SKM-1 (cell line): ENCODE results near the gene CEBPE.
"Not testable (repeated sequence)": the region's sequence is repeated elsewhere in the genome, so short reads cannot be mapped to it uniquely, and the experiment has no call there.

Source experiments
- DNase-seq: peaks from one replicate; lab custom pipeline; 2025; ENCODE audit not compliant: unreplicated experiment; lab: John Stamatoyannopoulos, UW

CEBPE gene

DNA sequence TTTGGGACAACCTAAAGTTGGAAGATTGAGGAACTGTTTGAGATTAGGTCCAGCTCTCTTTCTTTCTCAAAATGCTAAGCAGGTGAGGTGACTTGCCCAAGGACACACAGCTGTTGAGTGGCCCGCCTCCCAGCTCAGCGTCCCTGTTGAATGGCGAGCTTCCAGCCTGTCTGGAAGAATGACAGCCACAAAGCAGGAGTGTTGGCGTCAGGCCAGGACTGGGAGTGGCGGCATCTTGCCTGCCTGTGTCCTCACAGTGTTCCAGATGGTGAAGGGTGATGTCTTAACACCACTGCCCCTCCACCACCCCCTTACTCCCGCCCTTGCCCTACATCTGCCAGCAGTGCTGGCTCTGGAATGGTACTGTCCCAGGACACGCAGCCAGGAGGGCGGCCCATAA, 4.4 kb upstream of the CEBPE start:
- no peak for DNase-seq

DNA sequence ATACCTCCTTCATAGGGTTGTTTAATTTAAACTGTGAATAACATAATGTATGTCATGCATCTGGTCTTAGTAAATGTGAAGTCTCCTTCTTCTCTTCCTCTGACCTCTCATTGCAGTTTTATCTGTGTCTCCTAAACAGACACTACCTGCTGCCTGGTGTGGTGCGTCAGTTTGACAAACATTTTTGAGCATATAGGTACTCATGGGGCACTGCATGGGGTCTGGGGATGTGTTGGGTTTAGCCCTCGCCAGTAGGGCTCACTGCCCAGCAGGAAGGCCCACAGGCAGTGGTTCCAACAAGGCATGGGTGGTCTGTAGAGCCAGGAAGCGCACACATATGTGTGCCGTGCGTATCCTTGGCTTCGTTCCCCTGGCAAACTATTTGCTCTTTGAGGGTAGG, 3.0 kb upstream of the CEBPE start:
- no peak for DNase-seq

DNA sequence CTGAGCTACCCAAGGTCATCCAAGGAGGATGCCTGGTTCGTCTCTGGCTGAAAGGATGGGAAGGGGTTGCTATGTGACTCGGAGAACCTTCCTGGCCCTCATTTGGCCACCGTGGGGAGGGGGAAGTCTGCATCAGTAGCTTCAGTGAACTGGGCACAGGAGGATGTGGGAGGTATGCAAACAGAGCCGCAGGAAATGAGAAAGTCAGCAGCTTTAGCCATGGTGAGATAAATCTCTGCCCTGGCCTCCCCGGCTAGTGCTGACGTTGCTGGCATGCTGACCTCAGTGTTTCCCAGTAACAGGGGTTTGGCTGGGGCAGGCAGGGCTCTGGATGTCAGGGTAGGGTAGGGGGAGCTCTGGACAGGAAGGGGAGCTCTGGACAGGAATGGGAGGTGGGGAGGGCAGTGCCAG, 2.3 kb upstream of the CEBPE start:
- DNase-seq, result no peak

DNA sequence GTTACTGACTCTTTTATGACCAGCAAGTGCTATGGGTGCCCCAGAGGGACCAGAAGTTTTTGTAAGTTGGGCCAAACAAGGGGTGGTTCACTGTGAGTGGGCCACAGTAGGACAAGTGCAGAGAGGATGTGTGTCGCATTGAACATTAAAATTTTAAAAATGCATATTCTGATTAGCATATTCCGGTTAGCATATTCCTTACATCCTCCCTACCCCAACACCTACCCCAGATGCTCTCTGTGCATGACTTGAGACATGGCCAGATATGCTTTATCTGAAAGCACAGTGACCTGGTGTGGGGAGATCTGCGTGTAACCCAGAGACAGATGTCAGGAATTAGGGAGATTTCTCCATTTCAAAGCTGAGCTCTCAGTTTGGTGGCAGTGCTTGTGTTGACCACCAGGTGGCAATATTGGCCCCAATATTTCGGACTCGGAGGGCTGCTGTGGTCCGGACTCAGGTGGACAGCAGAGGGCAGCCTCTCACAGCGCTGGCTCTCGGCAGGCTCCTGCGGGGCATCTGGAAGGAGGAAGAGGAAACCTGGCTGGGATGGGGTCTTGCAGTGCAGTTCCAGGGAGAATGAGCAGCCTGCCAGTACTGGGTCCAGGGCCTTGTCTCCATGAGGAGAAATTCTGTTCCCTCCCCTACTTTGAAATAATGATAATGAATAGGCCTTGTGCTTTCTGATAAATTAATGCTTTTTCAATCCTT, 1.6 kb upstream of the CEBPE start:
- peak; percentile 41 for DNase-seq

DNA sequence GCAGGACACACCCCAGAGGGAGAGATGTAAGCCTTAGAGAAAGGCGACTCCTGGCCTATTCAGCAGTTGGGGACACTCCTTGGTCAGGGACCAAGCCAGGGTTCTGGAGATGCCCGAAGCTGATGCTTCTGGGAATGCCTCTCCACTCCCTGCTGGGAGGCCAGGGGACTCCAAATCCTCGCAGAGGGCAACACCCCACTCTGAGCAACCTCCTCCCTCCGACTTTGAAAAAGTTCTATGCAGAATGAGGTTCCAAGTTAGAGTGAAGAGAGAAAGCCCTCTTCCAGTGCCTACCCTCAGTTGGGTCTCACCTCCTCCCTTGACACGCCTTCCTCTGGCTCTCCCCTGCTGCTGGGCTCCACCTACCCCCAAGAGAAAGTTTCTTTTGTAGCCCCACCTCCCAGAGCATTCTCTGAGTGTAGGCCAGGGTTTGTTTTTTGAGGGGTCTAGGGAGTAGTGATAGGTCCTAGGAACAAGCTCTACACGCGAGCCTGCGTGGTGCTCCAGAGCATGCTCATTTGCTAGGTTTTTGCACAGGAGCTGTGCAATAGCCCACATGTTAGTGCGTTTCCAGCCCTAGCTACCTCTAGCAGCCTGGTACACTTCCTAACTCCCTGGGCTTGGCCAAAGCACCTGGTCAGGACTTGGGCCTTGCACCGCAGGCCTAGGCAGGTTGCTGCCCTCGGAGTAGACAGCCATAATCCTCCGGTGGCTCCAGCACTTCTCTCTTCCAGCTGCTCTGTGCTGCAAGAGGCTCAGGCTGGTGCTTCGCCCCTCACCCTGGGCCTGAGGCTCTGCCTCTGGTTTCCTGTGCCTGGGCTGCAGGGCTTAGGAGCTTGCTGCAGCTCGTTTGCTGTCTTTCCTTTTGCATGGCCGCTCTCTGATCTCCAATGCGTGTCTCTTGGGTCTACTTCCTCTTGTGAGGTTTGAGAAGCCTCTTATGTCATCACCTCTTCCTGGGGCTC, 590 bp upstream of the CEBPE start:
- DNase-seq, result peak; percentile 58

DNA sequence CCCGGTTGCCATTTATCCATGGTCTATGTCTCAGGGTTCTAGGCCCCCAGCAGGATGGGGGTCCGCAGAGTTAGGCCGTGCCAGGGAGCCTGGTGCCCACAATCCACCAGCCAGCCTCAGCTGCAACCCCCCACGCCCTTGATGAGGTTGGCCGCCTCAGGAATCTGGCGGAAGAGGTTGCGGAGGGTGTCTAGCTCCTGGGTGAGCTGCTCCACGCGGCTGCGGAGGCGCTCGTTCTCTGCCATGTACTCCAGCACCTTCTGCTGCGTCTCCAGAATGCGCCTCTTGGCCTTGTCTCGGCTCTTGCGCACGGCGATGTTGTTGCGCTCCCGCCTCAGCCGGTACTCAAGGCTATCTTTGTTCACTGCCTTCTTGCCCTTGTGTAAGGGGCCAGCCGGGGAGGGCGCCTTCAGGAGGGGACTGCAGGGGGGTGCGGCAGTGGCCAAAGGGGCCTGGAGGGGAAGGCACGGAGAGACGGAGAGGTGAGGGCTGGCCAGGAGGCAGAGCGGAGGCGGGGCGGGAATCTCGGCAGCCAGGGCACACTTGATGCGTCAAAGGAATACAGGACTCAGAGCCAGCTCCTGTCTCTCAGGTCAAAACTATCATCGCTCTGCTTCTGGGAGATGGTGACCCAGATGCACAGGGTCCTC, 1.6 kb downstream of the CEBPE start:
- DNase-seq, result no peak

DNA sequence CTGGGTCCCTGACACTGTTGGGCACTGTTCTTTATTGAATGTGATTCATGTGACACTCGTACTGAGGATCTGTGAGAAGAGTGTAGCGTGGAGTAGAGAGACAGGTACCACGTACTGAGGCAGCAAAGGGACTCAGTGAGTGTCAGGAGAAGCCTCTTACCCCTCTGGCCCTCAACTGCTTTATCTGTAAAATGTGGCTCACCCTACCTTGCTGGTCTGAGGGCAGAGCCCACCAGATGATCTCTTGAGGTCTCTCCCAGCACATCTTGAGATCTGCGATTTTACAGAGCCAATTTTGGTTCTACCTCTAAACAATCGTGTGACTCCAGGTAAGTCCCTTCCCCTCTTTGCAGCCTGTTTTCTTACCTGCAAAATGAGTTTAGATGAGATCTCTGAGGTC, 3.1 kb downstream of the CEBPE start:
- no peak for DNase-seq

DNA sequence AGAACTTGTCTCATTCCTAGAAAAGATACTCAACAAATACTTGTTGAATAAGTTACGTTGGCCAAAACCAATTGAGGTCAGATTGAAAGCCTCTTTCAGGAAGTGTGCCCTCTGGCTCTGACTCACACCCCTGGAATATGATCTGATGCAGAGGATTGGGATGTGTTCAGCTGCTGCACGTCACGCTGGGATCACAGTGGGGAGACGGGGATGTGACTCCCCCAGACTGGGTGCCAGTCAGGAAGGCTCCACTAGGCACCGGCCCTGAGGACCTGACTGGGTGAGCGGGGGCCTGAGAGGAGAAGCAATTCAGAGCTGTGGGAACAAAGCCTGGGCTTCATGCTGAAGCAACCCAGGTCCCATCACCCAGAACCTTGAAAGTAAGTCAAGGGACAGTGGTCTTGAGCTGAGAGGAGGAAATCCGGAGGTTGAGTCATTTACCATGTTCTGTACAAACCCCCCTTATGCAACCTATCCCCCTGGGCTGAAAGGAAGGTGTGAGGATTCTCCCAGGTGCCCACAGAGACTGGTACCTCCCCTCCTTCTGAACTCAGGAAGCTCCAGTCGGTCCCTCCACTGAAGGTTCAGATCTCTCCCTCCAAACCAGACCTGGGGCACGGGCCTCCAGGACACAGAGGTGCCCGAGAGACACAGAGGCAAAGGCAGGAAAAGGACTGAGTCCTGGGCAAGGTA, 3.9 kb downstream of the CEBPE start:
- DNase-seq, result no peak

DNA sequence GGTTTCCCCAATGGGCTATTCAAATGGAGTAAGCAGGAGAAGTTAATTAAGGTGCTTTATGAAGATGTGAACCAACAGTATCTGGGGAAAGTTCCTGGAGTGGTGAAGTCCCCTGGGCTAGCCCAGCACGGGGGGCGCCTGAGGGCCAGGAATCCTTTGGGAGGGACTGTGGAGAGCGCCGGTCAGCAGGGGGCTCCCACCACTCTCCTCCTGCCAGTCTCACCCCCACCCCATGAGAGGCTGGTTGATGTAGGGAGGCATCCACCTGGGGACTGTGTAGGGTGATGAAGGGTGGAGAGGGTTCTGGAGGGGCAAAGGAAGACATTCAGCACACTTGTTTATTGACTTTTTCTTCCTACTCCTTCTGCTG, 4.4 kb downstream of the CEBPE start:
- DNase-seq, result no peak

DNA sequence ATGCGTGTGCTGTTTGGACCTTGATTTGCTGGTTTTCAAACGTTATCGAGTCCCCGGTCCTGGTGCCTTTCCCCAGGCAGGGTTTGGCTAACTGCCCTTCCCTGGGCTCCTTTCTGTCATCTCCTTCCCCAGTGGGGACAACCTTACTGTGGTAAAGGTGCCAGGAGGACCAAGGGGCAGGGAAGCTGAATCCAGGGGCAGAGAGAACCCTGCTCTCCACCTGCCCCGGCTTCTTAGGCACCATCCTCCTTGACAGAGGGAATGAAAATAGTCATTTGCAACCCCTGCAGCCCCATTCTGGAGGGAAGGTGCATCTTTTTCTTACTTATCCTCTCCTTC, 5.0 kb downstream of the CEBPE start:
- no peak for DNase-seq

DNA sequence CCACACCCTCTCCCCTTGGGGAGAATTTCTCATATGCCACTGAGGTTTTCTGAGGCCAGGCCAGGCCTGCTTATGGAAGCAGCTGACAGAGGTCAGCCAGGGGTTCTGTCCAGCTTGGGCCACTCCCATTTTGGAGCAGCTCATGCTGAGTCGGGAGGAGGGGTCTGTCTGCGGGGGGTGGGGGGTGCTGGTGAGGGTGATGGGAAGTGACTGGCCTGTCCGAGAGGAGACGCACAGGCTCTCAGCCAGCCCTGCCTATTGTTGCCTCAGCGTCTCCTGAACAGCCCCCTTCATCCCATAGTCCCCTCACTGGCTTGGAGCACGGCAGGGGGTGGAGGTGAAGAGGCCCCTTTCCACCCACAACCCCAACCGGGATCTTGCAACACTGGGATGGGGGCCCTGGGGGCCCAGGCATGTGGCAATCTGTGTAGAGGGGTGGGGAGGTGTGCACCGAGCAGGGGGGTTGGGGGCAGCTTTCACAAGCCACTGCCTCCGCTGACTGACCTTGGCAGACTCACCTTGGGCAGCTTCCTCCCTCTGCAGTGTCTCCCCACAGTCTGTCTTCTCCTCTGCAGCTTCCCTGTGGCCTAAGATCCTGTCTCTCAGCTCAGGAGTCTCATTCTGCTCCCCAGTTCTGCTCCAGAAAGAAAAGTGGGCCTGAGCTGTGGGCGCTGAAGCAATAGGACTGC, 5.5 kb downstream of the CEBPE start:
- DNase-seq, result peak; percentile 45

DNA sequence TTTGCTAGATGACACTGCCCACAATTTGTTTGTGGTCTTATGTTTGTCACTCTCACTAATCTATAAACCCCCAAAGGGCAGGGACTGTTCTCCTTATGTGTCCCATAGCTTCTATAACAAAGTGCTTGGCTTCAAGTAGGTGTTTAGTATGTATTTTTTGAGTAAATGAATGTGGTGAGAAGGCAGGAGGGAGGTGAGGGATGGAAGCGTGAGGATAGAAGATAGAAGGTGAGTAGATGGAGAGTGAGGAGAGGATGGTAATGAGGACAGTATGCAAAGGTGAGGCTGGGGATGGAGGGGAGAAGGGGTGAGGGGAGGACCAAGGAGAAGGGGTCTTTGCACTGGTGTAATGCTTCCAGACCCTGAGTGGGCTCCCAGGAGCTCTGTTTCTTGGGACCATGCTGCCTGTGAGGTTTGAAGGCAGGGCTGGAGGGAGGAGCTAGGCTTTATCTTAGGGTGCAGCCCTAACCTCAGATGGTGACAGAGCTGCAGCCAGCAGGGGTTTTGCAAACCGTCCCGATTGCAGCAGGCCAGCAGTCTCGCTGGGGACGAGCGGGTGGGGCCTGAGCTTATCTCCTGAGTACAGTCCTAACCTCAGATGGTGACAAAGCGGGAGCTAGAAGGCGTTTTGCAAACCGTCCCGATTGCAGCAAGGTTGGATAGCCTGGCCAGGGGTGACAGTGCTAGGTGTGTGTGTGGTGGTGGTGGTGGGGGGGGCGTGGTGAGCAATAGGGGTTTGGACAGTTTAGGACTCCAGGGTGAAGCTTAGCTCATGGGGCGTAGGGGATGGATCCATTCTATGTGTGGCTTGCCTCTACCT, 6.5 kb downstream of the CEBPE start:
- DNase-seq, result peak; percentile 62

DNA sequence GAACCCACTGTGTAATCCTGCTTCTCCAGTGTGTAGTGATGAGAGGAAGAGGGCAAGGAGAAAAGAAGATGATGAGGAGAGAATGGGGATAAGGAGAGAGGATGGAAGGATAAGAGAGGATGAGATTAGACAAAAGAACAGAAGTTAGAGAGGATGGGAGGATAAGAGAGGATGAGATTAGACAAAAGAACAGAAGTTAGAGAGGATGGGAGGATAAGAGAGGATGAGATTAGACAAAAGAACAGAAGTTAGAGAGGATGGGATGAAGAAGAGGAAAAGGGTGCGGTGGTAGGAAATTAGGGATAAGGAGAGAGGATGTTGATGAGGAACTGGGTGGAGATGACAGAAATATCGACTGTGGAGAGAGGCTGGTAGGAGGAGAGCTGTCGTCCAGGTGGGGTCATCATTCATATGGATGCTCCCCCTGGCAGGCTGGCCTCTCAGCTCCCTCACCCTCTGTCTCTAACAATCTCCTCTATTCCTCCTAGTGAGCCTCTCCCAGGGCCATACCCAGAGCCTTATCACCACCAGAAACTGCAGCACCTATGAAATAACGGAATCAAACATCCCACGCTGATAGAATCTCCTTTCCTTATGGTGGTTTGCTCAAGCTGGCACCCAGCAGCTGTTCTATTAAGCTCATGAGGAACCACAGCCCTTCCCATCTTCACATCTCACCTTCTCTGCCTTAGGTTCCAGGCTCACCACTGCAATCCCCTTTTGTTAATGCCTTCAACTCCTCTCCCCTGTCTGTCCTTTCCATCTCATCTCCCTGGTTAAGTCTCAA, 8.3 kb downstream of the CEBPE start:
- DNase-seq, result no peak

DNA sequence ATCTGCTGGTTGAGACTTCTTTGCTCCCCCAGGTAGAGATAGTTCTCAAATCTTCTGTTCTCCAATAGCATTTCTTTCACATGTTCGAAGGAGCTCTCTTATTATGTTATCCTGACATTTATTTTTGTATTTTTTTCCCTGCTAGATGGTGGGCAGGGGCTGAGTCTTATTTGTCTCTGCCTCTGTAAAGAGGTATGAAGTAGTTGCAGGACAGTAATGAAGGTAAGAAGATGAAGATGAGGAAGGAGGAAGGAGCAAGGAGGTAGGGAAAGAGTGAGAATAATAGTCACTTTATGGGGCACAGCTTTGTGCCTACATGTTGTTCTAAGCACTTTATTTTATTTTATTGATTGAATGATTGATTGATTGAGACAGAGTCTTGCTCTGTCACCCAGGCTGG, 9.3 kb downstream of the CEBPE start:
- no peak for DNase-seq

DNA sequence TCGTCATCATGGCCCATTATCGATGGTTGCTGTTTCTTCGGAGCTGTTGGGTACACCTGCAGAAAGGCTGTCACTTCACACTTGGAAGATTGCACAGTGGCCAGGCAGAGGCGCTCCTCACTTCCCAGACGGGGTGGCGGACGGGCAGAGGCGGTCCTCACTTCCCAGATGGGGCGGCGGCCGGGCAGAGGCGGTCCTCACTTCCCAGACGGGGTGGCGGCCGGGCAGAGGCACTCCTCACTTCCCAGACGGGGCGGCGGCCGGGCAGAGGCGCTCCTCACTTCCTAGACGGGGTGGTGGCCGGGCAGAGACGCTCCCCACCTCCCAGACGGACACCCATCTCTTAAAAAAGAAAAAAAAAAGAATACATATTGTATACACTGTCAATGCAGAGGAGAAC, 10.9 kb downstream of the CEBPE start:
- DNase-seq, result not testable (repeated sequence)

DNA sequence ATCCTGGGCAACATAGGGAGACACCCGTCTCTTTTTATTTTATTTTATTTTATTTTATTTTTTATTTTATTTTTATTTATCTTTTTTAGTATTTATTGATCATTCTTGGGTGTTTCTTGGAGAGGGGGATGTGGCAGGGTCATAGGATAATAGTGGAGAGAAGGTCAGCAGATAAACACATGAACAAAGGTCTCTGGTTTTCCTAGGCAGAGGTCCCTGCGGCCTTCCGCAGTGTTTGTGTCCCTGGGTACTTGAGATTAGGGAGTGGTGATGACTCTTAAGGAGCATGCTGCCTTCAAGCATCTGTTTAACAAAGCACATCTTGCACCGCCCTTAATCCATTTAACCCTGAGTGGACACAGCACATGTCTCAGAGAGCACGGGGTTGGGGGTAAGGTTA, 11.4 kb downstream of the CEBPE start:
- DNase-seq, result not testable (repeated sequence)

DNA sequence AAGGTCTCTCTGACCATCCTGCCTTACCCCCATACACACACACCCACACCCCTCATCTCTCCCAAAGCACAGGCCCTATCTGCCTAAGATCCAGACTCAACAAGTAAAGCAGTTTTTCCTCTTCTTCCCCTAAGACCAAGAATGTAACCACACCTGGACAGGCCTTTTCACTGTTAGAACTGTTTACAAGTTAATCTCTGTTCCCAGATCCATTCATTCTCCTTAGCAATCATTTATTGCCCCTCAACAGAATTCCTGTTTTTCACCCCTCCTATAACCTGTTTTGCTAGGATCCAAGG, 12.4 kb downstream of the CEBPE start:
- DNase-seq, result no peak

DNA sequence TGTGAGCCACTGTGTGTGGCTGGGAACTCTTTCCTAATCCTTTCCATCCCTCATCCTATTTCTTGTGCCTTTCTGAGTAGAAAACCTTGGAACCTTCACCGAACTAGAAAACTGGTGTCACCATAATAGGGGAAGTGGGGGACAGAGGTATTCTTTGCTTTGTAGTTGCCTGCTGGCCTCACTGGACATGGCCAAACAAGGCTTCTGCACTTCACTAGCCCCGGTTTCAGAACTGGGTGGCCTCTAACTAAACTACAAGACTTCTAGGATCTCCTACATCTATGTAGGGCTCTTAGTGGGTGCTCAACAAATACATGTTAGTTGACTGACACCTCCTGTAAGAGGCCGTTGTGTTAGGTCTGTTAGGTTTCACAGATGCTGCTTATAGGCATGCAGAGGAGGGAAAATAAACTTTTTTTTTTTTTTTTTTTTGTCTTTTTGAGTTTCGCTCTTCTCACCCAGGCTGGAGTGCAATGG, 13.7 kb downstream of the CEBPE start:
- DNase-seq, result no peak
